ENCODE data around the gene ALX3.

Gene ALX3

DNA sequence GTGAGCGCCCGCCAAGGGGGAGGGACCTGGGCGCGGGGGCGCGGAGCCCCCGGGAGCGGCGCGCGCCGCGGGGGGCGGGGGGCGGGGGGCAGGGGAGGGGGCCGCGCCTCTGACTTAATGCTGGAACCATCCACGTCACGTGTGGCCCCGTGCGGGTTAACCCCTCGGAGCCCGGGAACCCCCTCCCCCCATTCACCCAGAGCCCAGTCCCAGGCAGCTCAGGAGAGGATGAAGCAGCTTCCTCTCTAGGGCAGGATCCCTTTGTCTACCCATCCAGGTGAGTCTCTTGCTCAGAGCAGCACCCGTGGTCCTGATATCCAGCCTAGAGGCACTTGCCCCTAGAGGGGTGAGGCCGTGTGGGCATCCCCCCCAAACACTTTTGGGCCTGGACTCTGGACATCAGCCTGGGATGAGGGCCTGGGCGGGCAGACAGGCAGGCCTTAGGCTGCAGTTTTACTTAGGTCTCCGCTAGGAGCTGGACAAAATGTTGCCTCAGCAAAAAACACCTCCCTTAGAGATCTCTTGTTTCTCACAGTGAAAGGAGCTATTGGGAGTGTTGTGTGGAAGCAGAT lies at the start of gene ALX3:
TSS of gene ALX3 (minus strand) at position 2 of the 572 bp plus-strand sequence. CDS start 60 bp downstream, outside the sequence.
- no peak for DNase-seq (ENCODE audit: low read depth)

- DNase-seq (ENCODE audit: low read depth), result no peak
Observed at GRCh38 chr1:110119843-110120242, 49.4 kb upstream of the ALX3 start.

GRCh38 chr1:110118636-110119396 lies 48.3 kb upstream of the ALX3 start:
- DNase-seq (ENCODE audit: low read depth), result no peak

- no peak for DNase-seq (ENCODE audit: low read depth)
Observed at GRCh38 chr1:110114784-110115183, 44.3 kb upstream of the ALX3 start.

DNA sequence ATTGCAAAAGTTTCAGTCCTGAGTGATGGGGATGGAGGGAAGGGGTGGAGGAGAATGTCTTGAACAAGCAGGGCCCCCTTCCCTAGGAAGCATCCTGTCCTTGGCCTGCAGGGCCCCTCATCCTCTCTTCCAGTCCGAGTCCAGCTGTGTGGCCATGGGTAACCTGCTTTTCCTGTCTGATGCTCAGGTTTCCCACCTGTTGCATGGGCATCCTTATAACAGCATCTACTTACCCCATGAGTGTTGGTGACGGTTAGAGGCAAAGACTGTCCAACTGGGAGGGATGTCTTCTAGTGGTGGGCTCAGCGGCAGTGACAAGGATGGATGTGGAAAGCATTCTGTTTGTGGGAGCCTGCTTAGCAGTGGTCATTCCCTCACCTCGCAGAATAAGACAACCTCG lies 43.7 kb upstream of the ALX3 start:
- no peak for DNase-seq (ENCODE audit: low read depth)

GRCh38 chr1:110113551-110113950 lies 43.1 kb upstream of the ALX3 start:
- DNase-seq (ENCODE audit: low read depth), result no peak

DNA sequence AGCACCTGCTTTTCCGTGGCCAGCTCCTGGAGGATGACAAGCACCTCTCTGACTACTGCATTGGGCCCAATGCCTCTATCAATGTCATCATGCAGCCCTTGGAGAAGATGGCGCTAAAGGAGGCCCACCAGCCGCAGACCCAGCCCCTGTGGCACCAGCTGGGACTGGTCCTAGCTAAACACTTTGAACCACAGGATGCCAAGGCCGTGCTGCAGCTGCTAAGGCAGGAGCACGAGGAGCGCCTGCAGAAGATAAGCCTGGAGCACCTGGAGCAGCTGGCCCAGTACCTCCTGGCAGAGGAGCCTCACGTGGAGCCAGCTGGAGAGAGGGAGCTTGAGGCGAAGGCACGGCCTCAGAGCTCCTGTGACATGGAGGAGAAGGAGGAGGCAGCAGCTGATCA lies 42.2 kb upstream of the ALX3 start:
- no peak for DNase-seq (ENCODE audit: low read depth)

DNA sequence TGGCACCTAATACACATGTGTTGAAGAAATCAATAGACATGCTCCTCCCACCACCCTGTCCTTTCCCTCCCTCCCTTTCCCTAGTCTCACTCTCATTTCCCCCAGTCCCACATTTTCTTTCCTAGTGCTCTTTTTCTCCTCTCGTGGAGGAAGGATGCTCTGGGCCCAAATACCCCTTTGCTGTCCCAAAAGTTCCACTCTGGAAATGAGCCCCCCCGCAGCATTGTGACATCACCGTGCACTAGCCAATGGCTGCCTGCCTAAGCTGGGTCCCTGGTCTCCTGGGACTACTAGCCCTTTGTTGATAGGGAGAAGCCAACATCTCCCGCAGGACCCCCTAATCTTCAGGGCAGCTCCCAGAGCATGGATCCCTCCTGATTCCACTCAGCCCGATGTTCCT lies 41.7 kb upstream of the ALX3 start, which contains the start of gene UBL4B:
TSS of gene UBL4B (plus strand) at position 301 of the 400 bp plus-strand sequence. CDS start at position 393, 92 bp downstream.
- no peak for DNase-seq (ENCODE audit: low read depth)

GRCh38 chr1:110111081-110111480 lies 40.6 kb upstream of the ALX3 start:
- no peak for DNase-seq (ENCODE audit: low read depth)

DNA sequence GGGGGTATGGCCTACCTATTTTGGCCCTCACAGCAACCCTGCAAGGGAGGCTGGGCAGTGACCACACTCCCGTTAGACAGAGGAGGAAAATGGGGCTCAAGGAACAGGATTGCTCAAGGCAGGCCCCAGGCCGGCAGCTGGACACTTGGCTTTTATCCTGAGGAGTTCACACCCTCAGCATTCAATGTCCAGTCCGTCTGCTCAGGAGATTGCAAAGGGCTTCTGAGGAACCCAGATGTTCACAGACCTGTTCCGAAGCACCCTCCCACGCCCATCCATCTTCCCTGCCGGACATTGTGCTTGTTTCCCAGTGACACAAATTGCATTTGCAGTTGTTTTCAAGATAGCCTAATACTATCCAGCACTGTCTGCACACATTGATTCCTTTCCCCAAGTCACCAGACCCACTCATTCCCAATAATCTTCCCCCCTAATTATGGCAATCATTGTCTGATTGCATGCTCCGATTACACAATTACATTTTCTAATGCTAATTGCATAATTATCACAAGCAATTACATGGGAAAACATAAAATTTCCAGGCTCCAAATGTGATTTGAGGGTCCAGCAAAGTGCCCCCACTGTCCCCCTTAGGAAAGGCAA lies 37.5 kb upstream of the ALX3 start:
- no peak for DNase-seq (ENCODE audit: low read depth)

DNA sequence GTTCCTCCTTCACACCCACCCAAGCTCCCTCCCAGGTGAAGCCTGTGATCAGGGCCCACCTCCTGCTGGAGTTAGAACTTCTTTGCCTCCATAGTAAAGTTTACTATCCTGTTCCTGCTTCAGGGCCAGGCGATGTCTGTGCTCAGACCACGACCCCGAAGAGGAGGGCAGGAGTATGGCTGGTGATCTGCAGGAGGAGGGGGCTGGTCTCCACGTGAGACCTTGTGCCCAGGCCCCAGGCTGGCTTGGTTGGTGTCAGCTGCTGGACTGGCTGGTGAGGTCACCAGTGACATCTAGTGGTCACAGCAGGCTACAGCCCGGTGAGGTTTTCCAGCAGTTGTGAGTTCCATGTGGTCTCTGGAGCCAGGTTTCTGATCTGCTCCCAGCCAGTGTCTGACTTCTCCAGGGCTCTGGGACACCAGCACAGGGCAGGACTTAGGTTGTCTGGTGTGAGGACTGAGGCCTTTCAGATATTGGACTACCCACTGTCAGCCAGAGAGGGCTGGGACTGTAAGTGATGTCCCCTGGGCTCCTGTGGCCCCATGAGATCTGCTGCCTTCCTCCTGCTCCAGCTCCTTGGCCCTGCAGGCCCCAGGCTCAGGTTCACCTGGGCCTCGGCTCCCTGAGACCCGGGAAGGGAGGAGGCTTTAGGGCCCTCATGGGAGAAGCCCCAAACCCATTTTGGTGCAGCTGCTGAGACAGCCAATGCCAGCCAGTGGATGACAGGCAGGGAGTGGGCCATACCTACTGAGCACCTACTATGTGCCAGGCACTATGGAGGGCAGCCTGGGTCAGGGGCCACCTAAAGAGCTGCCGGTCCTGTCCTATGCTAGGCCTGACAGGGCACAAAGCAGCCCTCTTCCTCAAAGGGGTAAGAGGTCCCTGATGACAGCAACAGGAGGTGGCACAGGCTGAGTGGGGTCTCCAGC lies 35.8 kb upstream of the ALX3 start:
- peak; percentile 23 for DNase-seq (ENCODE audit: low read depth)

DNA sequence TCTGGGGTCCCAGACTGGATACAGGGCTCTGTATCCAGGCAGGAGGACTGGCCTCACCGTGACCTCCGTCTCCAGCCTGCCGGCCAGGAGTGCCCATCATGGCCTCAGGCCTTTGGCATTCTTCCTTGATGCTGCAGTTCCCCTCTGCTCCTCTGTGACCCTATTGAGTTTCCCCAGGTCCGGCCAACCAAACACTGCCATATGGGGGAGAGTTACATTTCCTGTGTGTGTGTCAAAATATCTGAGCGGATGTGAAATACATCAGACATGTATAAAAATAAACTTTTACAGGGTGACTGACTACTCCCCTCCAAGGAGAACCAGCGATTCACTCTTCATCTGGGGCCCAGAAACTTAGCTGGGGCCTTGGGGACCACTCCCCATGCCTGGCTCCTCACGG lies 31.6 kb upstream of the ALX3 start:
- DNase-seq (ENCODE audit: low read depth), result no peak

DNA sequence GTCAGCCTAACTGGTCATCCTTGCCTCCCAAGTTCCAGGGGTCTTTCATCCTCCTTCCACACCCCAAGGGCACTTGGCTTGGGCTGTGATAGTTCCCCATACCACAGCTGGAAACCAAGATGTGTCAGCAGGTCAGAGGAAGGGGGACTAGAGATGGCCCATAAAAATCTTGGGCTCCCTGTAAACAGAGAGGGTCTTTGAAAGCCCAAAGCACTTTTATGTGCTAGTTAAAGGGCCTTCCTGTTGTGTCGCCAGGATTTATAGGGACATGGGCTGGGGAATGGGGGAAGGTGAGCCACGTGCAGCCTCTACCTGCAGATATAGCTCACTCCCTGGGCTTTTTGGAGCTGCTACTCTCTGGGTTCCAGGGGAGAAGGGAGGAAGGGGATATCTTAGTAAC lies 29.9 kb upstream of the ALX3 start:
- no peak for DNase-seq (ENCODE audit: low read depth)

DNA sequence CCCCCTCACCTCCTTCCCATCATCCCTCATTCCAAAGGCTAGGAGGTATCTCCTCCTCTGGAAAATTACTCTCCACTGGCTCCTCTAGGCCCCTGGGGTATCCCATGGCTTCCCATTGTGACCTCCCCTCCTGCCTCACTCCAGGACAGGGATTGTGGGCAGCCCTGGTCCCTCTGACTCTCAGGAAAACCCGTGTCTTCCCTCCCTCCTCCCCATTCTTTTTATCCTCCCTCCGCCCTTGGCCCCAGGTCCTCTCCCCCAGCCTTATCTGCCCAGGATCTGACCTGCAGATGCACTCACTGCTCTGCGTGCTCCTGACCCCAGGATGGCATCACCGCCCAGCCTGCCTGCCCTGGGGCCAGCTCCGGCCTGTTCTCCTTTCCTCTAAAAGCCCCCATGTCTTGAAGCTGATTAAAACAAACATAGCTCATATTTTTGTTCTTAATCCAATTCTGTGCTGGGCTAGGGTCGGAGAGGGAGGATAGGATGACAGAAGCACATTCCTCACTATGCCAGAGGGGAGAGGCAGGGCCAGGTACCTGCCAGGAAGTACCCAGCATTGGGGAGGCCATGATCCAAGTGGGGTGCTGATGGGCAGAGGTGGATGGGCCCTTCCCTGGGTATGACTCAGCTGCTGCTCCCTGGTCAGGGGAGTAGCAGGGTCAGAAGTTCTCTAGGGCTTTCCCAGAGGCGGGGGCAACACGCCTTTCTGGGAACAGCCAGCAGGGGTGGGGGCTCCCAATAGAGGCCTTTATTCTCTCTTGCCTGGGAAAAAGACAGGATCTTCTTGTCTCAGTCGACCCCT lies 28.0 kb upstream of the ALX3 start:
- no peak for DNase-seq (ENCODE audit: low read depth)

- no peak for DNase-seq (ENCODE audit: low read depth)
Observed at GRCh38 chr1:110097507-110098221, 27.2 kb upstream of the ALX3 start.

DNA sequence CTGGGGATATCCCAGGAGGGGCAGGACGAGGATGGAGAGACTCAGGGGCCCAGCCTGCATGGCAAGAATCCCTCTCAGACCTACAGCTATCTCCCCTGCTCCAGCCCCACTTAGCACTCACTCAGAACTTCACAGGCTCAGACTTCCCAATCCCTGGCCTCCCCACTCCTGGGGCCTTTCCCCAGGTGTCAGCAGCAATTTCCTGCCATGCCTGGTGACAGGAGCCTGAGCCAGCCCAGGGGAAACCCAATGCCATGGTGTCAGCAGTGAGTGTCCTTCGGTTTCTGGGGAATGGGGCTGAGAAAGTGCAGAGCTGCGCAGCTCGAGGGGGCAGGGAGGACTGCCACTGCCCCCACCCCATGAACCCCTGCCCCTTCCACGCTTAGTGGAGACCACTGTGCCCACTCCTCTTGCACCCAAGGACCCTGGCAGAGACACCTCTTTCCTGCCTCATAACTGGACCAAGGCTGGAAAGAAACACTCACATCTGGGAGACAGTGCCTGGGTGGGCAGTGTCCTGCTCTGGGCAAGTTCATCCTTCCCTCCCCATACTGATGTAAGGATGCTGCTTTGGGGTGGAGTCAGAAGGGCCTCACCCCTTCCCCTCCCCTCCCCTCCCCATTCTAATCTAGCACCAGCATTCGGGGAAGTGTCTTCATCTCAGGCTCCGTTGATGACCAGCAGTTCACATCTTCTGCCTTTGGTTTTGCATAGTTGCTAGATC lies 24.6 kb upstream of the ALX3 start:
- DNase-seq (ENCODE audit: low read depth), result no peak

- no peak for DNase-seq (ENCODE audit: low read depth)
Observed at GRCh38 chr1:110092991-110093390, 22.5 kb upstream of the ALX3 start.

GRCh38 chr1:110091791-110092190 lies 21.3 kb upstream of the ALX3 start:
- DNase-seq (ENCODE audit: low read depth), result no peak

DNA sequence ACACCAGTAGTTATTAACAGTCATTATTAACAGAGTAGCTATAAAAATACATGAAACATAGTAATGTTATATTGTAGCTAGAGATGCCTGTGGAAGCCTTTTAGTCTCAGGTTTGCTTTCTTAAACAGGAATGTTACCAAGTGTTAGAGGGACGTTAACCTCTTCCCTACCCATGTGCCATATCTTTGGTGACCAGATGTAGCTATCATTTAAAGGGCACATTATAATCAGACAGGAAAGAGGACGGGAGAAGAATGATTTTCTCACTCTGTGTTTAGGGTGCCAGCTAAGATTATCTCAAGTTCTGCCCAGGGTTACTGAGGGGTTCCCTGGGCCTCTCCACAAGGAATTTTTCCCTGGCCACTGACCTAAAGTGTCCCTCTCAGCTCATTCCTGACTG lies 20.9 kb upstream of the ALX3 start:
- no peak for DNase-seq (ENCODE audit: low read depth)
